B cell (primary cell): ENCODE data around the gene HPDL. TPM values are rescaled to one million over a fixed set of nuclear protein-coding genes. Genes with fewer than 3 reads are reported as not detected.
A peak's percentile ranks its signal among the peaks of the same experiment; 100 is the strongest.

ENCODE experiments used
- ATAC-seq: fragments of 200-7000 bp; cut with Tn5 transposase; one replicate; pipeline ENCODE4 v1.10.0; 2021; ENCODE audit warnings: low read depth, mild to moderate bottlenecking, moderate number of reproducible peaks, moderate library complexity
- CTCF ChIA-PET: fragments of 350-600 bp; sonication (Branson Sonifier 250); formaldehyde crosslinking; loops from one replicate; lab custom pipeline; 2021; ENCODE audit warnings: antibody characterized with exemption, inconsistent platforms; lab: Charles Lee
- POLR2A ChIA-PET: fragments of 350-600 bp; sonication (Branson Sonifier 250); formaldehyde crosslinking; loops from one replicate; lab custom pipeline; 2021; ENCODE audit warnings: antibody characterized with exemption; lab: Charles Lee
- DNase-seq: peaks from one replicate; pipeline ENCODE4 v3.0.0; 2013
- H2AFZ ChIP-seq: 2 replicates; pipeline ENCODE4 v1.6.1; 2012; ENCODE audit warnings: mild to moderate bottlenecking, low read depth, low read length; ENCODE audit not compliant: insufficient read depth, poor library complexity, severe bottlenecking
- H3K27ac ChIP-seq, 2 donors: 1 replicate in 1 of 2; 2 replicates in 1 of 2; pipeline ENCODE4 v1.5.1; 2012 to 2013; ENCODE audit warnings: low read length in 2 of 2, mild to moderate bottlenecking in 2 of 2, moderate library complexity in 1 of 2
- H3K27me3 ChIP-seq, 4 experiments: fragments of 200-600 bp in 1 of 4; sonication (generic) in 1 of 4; replicated peaks in 1 of 4; 1 replicate in 2 of 4; 2 replicates in 2 of 4; pipeline versions ENCODE4 v1.6.1 to v1.7.0; 2013 to 2016; ENCODE audit warnings: low read length in 3 of 4, mild to moderate bottlenecking in 2 of 4, mixed read lengths in 1 of 4, moderate library complexity in 1 of 4; ENCODE audit not compliant: insufficient read depth in 4 of 4, control insufficient read depth in 3 of 4; ENCODE audit errors: control extremely low read depth in 1 of 4
- H3K36me3 ChIP-seq, 2 experiments: replicated peaks in 1 of 2; 1 replicate in 1 of 2; 2 replicates in 1 of 2; pipeline versions ENCODE4 v1.6.1 to v1.7.1; 2013; ENCODE audit warnings: low read length in 1 of 2; ENCODE audit not compliant: insufficient read depth in 2 of 2, control insufficient read depth in 1 of 2; ENCODE audit errors: control extremely low read depth in 1 of 2, extremely low read depth in 1 of 2
- H3K4me1 ChIP-seq, 2 donors: fragments of 200-600 bp in 1 of 2; sonication (generic) in 1 of 2; 1 replicate in 1 of 2; 2 replicates in 1 of 2; pipeline versions ENCODE4 v1.5.1 to v1.6.1; 2013 to 2017; ENCODE audit warnings: low read length in 2 of 2; ENCODE audit not compliant: control insufficient read depth in 2 of 2, insufficient read depth in 2 of 2
- H3K4me2 ChIP-seq: replicated peaks from 2 replicates; pipeline ENCODE3; 2012; ENCODE audit warnings: mild to moderate bottlenecking, low read depth, low read length; ENCODE audit not compliant: poor library complexity, severe bottlenecking
- H3K4me3 ChIP-seq, 5 experiments: fragments of 200-600 bp in 1 of 5; sonication (generic) in 1 of 5; 1 replicate in 3 of 5; 2 replicates in 2 of 5; pipeline versions ENCODE4 v1.5.1 to v1.7.0; 2011 to 2016; ENCODE audit warnings: low read length in 4 of 5, mild to moderate bottlenecking in 4 of 5, low read depth in 2 of 5, control low read depth in 1 of 5, moderate library complexity in 1 of 5; ENCODE audit not compliant: insufficient read depth in 1 of 5; ENCODE audit errors: control extremely low read depth in 1 of 5, extremely low read depth in 1 of 5
- H3K79me2 ChIP-seq: fragments of 200-600 bp; sonication (generic); one replicate; pipeline ENCODE4 v1.6.0; 2016; ENCODE audit warnings: low read length; ENCODE audit not compliant: control insufficient read depth, insufficient read depth
- H3K9ac ChIP-seq: fragments of 200-600 bp; sonication (generic); 2 replicates; pipeline ENCODE4 v1.6.1; 2017; ENCODE audit warnings: mild to moderate bottlenecking, low read length, moderate library complexity
- H3K9me3 ChIP-seq, 3 donors: one replicate each; pipeline versions ENCODE4 v1.6.1 to v1.7.1; 2013; ENCODE audit warnings: low read length in 2 of 3; ENCODE audit not compliant: control insufficient read depth in 2 of 3, insufficient read depth in 1 of 3; ENCODE audit errors: control extremely low read depth in 1 of 3
- H4K20me1 ChIP-seq: 2 replicates; pipeline ENCODE4 v1.6.0; 2012; ENCODE audit warnings: mild to moderate bottlenecking, low read length; ENCODE audit not compliant: insufficient read depth, control insufficient read depth, poor library complexity, severe bottlenecking
- H3K27ac Mint-ChIP-seq: one replicate; pipeline ENCODE4 v1.8.0; 2021; ENCODE audit warnings: mixed read lengths
- H3K27me3 Mint-ChIP-seq: one replicate; pipeline ENCODE4 v1.8.0; 2021; ENCODE audit warnings: mixed read lengths
- H3K4me1 Mint-ChIP-seq: one replicate; pipeline ENCODE4 v1.8.0; 2021; ENCODE audit warnings: mixed read lengths
- H3K4me3 Mint-ChIP-seq: one replicate; pipeline ENCODE4 v1.8.0; 2021; ENCODE audit warnings: mixed read lengths
- H3K9me3 Mint-ChIP-seq: one replicate; pipeline ENCODE4 v1.8.0; 2022; ENCODE audit warnings: mixed read lengths; ENCODE audit not compliant: insufficient read depth
- CTCF ChIP-seq: fragments of 200-600 bp; IDR thresholded peaks from one replicate; pipeline ENCODE4 v1.8.0; 2022; ENCODE audit warnings: antibody characterized with exemption, mild to moderate bottlenecking
- EZH2 ChIP-seq: IDR thresholded peaks from 2 replicates; pipeline ENCODE4 v1.6.1; 2012; ENCODE audit warnings: borderline replicate concordance, low read depth, mild to moderate bottlenecking, moderate library complexity, low read length; ENCODE audit not compliant: insufficient read depth, poor library complexity, severe bottlenecking
- WGBS: methylation state at CpG from one replicate; pipeline ENCODE4 v1.1.5; 2013; ENCODE audit warnings: missing lambda C conversion rate; ENCODE audit not compliant: insufficient coverage; 5-methylcytosine and 5-hydroxymethylcytosine counted together
- intact Hi-C: fragments of 100-400 bp; cut with micrococcal nuclease; formaldehyde crosslinking; loops from one replicate; pipeline ENCODE4 v1.10.0; 2022
- polyA plus RNA-seq: library from polyadenylated mRNA; depleted of rRNA; stranded (reverse); fragments of >200 nt; gene quantifications from 2 replicates; pipeline ENCODE4 v1.2.3, GENCODE V29; 2012
- total RNA-seq, 2 donors: library from RNA; stranded (reverse); fragments of 120-200 nt in 1 of 2; gene quantifications; 1 replicate in 1 of 2; 2 replicates in 1 of 2; pipeline versions ENCODE4 v1.2.3 to v1.2.4, GENCODE V29; 2013 to 2022

The HPDL gene
- total and polyA plus RNA-seq, 2 donors (not counting 1 experiment from before 2014, with no cell fraction given): 0.67 to 0.79 TPM

DNA sequence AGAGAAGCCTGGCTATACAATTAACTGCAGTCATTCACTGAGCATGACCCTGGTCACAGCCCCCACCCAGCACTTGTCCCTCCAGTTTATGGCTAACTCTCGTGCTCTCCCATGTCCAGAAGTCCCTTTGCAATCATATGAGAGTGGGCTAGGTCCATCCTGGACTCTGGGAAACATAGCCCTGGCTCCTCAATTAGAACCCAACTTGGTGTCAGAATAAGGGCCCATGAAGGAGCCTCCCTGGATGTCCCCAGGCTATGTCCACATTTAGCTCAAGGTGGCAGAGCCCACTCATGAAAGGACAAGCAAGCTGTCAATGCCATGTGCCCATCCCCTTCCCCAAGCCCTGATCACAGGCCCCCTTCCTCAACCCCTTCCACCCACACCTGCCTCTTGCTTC lies 27.4 kb upstream of the HPDL start:
- no peaks in the 10 kb centered on the region for H3K9me3 Mint-ChIP-seq
- WGBS: 86% methylated on average over 1 of the region's 1 CpG
- H3K36me3 ChIP-seq: no peaks in the 10 kb centered on the region
- POLR2A ChIA-PET: interaction anchor here (1.6 kb wide), 1 partner anchor 284 kb away, joined by 8 read pairs; no protein-coding TSS in a partner anchor
- H3K4me1 Mint-ChIP-seq: peaks cover 9% of the 10 kb centered on the region
- ATAC-seq: no peak
- H2AFZ ChIP-seq: no peak overlapping the region
- no peak overlapping the region for H3K9ac ChIP-seq
- H3K4me3 ChIP-seq: no peak overlapping the region
- no peak overlapping the region for H3K4me2 ChIP-seq
- CTCF ChIA-PET: interaction anchor here (1.0 to 9.3 kb wide), 13 partner anchors 25 to 590 kb away, joined by 3 to 388 read pairs (median 4); partner anchors contain the start of genes EIF2B3, HECTD3, MUTYH and RNU5D-1
- no peak overlapping the region for H3K27ac Mint-ChIP-seq
- TF ChIP-seq CTCF (no peak), EZH2 (no peak)
- H3K79me2 ChIP-seq: no peaks in the 10 kb centered on the region
- H4K20me1 ChIP-seq: no peaks in the 10 kb centered on the region
- intact Hi-C loops: no loop called here
- no peaks in the 10 kb centered on the region for H3K9me3 ChIP-seq
- no peaks in the 10 kb centered on the region for H3K27me3 ChIP-seq
- no peak overlapping the region for H3K27ac ChIP-seq
- H3K4me1 ChIP-seq: peaks cover 1 to 9% of the 10 kb centered on the region in 2 donors
- H3K27me3 Mint-ChIP-seq: no peaks in the 10 kb centered on the region
- DNase-seq: no peak
- H3K4me3 Mint-ChIP-seq: no peak overlapping the region

GRCh38 chr1:45299981-45300668 lies 26.6 kb upstream of the HPDL start:
- Histone ChIP-seq H3K4me1 (peaks cover 8 to 17% of the 10 kb centered on the region in 2 donors), H3K4me2 (no peak overlapping the region), H3K79me2 (no peaks in the 10 kb centered on the region), H2AFZ (no peak overlapping the region), H3K9ac (no peak overlapping the region), H3K27ac (no peak overlapping the region), H3K27me3 (no peaks in the 10 kb centered on the region), H3K36me3 (no peaks in the 10 kb centered on the region), H3K9me3 (no peaks in the 10 kb centered on the region), H3K4me3 (no peak overlapping the region), H4K20me1 (no peaks in the 10 kb centered on the region)
- POLR2A ChIA-PET: interaction anchor here (0.6 to 1.6 kb wide), 2 partner anchors 285 to 462 kb away, joined by 3 to 8 read pairs; no protein-coding TSS in a partner anchor
- Mint-ChIP-seq H3K27ac (no peak overlapping the region), H3K9me3 (no peaks in the 10 kb centered on the region), H3K27me3 (no peaks in the 10 kb centered on the region), H3K4me1 (peaks cover 18% of the 10 kb centered on the region), H3K4me3 (no peak overlapping the region)
- intact Hi-C loops: loop anchor here (1.0 kb wide), 4 partner anchors 282 to 569 kb away; partner anchors contain the start of gene RNU5D-1
- CTCF ChIA-PET: interaction anchor here (0.7 to 9.3 kb wide), 29 partner anchors 9 to 602 kb away, joined by 3 to 388 read pairs (median 4); partner anchors contain the start of genes CCDC163, EIF2B3, HECTD3 and MMACHC
- DNase-seq (peak; percentile 76), ATAC-seq (no peak)
- 54% methylated on average over 2 of the region's 4 CpGs for WGBS
- peak; percentile 83 for TF ChIP-seq CTCF
- TF ChIP-seq EZH2: no peak
